ENCODE data around the gene ZNF575.
A peak's percentile ranks its signal among the peaks of the same experiment; 100 is the strongest.

Gene ZNF575

GRCh38 chr19:43532962-43533545 is at the start of gene ZNF575:
ZNF575 (plus strand) TSS chr19:43533188; CDS start chr19:43534423, 1,235 bp downstream.
- peak; percentile 87 for DNase-seq

DNA sequence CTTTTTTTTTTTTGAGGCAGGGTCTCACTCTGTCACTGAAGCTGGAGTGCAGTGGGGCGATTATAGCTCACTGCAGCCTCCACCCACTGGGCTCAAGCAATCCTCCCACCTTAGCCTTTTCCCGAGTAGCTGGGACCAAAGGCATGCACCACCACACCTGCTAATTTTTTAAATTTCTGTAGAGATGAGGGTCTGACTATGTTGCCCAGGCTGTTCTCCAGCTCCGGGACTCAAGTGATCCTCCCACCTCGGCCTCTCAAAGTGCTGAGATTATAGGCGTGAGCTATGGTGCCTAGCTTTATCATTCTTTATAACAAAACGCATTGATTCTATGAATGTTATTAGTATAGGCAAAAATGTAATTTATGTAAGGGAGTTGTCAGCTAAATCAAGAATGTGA is 49.7 kb upstream of the ZNF575 start:
- DNase-seq, result no peak

DNA sequence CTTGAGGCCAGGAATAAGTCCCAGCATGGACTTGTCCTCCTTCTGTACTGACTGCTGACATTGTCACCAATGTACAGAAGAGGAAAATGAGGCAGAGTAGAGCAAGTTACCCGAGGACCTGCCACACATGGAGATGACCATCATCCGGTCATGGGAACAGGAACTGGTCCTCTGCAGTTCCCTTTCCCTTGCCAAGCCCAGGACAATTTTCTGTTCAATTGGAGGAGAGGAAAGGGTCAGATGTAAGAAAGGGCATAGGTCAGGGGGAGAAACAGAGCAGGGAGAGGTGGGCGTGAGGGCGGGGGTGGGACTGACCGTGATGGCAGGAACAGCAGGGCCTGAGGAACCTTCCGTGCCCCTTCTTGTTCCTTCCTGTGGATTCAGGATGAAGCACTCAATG is 47.0 kb upstream of the ZNF575 start:
- no peak for DNase-seq

- no peak for DNase-seq
Measured at GRCh38 chr19:43486412-43486811, 46.6 kb upstream of the ZNF575 start.

DNA sequence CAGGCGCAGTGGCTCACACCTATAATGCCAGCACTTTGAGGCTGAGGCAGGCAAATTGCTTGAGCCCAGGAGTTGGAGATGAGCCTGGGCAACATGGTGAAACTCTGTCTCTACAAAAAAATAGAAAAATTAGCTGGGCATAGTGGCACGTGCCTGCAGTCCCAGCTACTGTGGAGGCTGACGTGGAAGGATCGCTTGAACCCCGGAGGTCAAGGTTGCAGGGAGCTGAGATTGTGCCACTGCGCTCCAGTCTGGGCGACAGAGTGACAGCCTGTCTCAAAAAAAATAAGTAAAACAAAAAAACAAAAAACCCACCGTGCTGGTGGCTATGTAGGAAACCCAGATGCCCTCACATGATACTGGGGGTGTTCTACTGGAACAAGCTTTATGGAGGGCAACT is 44.8 kb upstream of the ZNF575 start:
- DNase-seq, result no peak

DNA sequence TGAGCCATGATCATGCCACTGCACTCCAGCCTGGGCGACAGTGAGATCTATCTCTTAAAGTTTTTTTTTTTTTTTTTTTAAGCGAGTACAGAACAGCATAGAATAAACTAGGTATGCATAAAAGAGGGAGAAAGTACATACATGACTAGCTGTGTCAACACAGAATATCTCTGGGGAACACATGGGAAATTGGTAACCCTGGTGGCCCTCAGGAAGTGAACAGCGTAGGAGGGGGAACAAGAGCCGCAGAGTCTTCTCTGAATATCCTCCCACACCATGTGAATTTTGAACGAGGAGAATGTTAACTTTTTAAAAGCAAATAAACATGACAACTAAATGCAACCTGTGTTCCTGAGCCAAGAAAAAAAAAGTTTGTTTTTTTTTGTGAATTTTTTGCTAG is 43.7 kb upstream of the ZNF575 start:
- DNase-seq, result no peak

DNA sequence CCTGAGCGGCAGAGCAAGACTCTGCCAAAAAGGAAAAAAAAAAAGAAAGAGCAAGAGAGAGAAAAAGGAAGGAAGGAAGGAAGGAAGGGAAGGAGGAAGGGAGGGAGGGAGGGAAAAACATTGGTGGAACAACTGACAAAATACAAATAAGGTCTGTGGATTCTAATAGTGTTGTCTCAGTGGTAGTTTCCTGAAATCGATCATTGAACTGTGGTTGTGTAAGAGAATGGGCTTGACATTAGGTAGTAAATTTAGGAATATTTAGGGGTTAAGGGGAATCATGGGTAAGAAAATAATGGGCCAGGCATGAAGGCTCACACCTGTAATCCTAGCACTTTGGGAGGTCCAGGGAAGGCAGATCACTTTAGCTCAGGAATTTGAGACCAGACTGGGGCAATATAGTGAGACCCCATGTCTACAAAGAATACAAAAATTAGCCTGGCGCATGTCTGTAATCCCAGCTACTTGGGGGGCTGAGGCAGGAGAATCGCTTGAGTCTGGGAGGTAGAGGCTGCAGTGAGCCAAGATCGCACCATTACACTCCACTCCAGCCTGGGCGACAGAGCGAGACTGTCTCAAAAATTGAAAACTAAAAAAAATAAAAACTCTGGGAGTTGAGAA is 42.9 kb upstream of the ZNF575 start:
- DNase-seq, result no peak

GRCh38 chr19:43490759-43491158 is 42.2 kb upstream of the ZNF575 start:
- DNase-seq, result no peak

DNA sequence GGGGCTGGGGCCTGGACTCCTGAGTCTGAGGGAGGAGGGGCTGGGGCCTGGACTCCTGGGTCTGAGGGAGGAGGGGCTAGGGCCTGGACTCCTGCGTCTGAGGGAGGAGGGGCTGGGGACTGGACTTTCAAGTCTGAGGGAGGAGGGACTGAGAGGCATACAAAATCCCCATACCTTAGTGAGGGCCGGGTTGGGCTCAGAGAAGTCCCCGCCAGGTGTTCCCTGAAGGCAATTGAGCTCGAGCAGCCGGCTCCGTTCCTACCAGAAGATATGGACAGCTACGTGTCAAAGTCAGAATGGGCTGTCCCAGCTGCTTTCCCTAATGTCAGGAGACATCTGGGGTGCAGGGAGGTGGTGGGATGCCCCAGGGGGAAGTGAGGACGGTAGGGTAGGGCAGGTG is 37.9 kb upstream of the ZNF575 start:
- no peak for DNase-seq

DNA sequence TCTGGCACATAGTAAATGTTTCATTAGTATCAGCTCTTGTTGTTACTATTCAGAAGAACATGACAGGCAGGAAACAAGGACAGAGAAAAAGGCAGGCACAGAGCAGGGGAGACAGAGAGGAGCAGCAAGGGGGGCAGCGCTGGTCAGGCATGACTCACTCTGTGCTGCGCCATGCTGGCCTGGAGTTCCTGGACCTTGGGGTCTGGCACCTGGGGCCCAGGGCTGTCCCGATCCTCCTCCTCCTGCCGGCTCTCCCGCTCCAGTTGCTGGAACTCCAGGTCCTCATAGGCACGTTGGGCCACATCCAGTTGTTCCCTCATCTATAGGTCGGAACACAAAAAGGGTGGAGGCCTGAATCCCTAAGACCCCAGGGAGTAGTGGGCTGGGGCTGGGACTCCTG is 36.0 kb upstream of the ZNF575 start:
- DNase-seq, result no peak

GRCh38 chr19:43498233-43498842 is 34.6 kb upstream of the ZNF575 start:
- no peak for DNase-seq

- DNase-seq, result no peak
Measured at GRCh38 chr19:43499042-43499441, 33.9 kb upstream of the ZNF575 start.

- no peak for DNase-seq
Measured at GRCh38 chr19:43501661-43502418, 31.1 kb upstream of the ZNF575 start.

DNA sequence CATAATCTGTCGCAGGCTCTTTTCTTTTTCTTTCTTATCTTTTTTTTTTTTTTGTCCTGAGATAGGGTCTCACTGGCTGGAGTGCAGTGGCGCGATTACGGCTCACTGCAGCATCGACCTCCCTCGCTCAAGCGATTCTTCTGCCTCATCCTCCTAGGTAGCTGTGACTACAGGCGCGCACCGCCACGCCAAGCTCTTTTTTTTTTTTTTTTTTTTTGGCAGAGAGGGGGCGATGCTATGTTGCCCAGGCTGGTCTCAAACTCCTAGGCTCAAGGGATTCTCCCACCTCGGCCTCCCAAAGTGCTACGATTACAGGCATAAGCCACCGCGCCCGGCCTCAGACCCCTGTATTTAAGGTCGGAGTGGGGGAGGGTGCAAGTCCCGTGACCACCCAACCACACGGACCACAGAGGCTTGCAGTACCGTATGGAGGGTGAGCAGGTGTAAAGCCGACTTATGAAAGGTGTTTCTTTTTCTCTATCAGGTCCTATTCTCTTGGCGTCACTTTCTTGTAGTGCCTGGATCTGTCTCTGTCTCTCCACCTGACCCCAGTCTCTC is 30.5 kb upstream of the ZNF575 start:
- no peak for DNase-seq

GRCh38 chr19:43503501-43504425 is 29.2 kb upstream of the ZNF575 start:
- peak; percentile 89 for DNase-seq

DNA sequence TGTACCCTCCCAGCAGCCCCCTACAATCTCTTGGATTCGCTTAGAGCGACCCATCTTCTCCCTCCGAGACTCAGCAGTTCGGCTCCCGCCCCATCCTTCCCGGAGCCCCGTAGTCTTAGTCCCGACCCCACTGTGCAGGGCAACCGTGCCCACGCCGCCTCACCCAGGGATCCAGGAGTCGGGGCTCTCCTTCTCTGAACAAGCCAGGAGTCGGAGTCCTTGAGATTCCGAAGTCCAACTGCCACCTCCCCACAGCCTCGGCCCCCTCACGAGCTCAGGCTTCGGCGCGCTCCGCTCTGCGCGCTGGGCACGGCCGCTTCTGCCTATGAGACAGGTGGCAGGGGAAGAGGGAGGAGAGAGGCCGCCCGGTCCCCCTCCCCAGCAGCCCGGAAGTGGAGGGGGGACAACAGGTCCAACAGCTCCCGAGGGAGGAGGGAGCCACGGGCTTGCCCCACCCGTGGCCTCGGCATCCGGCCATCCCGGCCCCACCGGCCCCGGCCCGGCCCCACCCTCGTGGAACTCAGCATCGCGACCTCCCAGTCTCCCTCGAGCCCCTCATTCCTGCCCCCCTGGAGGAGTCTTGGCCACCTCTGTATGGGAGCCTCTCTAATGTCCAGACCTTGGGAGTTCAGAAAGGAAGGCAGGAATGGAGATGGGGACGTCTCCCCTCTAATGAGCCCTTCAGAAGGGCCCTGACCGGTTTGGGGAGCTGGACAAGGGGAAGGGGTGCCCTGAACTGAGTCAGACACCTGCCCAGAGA is 28.4 kb upstream of the ZNF575 start, which contains the start of gene PHLDB3:
Gene PHLDB3, minus strand, starts transcription at position 321 of the 760 bp plus-strand sequence. CDS start 628 bp downstream, outside the sequence.
- DNase-seq, result no peak

GRCh38 chr19:43505186-43505456 is 27.9 kb upstream of the ZNF575 start:
- no peak for DNase-seq

DNA sequence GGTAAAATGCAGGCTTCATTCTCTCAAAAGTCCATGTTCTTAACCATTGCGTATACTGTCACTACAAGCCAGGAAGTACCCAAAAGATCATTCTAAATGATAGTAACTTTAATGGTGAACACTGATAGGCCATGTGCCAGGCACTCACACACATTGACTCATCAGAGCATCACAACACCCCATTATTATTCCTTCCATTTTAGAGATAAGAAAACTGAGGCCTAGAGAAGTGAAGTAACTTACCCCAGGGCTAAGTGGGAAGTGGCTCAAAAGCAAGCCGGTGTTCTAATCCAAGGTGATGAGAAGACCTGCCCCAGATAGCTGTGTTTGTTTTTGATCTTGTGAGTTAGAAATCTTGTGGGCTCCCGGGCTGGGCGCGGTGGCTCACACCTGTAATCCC is 27.0 kb upstream of the ZNF575 start:
- no peak for DNase-seq

GRCh38 chr19:43506629-43507028 is 26.4 kb upstream of the ZNF575 start:
- DNase-seq, result no peak

GRCh38 chr19:43507880-43508279 is 25.1 kb upstream of the ZNF575 start:
- DNase-seq, result no peak

- no peak for DNase-seq
Measured at GRCh38 chr19:43510713-43511112, 22.3 kb upstream of the ZNF575 start.

- DNase-seq, result no peak
Measured at GRCh38 chr19:43511324-43511723, 21.7 kb upstream of the ZNF575 start.

Data from GDM1 (cell line).